ENCODE measurements around the gene TMEM53.

Gene TMEM53

DNA sequence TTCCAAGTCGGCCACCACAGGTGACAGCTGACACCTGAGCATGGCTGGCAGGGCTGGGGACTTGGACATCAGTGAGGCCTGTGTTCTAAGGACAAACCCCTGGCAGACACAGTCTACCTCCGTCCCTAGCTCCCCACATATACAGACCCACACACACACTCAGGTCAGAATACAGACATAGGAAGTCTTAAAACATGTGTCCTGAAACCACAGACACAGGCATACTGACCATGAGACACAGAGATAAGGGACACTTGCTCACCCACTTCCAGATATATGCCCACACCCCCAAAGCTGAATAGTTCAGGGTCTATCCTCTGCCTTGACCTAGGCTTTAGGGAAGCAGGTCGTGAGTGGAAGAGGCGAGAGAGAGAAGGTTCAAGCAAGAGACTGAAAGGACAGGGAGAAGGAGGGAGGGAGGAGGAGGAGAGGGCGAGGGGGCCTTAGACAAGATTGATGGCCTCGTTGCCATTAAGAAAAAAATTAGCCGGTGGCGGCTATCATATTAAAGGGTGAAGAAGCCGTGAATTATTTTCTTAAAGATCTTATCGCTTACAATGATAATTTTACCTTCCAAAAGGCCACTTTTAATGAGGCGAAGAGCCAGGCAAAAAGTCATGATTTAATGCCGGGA, 49.9 kb downstream of the TMEM53 start:
- no peak for DNase-seq

DNA sequence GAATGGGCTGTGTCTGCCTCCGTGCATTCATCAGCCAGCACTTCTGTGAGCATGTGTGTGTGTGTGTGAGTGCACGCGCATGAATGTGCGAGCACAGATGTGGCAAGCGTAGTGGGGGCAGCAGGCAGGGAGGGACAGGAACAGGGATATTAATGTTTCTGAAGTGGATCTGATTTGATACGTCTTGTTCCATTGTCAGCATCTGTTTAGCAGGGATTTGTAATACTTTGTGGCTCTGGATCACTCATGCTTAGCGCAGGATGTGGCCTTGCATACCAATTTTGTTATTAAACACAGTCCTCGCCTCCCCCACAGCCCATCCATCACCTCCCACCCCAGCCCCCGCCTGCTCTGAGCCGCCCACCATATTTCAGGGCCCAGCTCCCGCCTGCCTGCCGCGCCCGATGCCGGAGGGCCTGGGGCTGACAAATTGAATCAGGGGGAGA, 52.4 kb downstream of the TMEM53 start:
- no peak for DNase-seq

DNA sequence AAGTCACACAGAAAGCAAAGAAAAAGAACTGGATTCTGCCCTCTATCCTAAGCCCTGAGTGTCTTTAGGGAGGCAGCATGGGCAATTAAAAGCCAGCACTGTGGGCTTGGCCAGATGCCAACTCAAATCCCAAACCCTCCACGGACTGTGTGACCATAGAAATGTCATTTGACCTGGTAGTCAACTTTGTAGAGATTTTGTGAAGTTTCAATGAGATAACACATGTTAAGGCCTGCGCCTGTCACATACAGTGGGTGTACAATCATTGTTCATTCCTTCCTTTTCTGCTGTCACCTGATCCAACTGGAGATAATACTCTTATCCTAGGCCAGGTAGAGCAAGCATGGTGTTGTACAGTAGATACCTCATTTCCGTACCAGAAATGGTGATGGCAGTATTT, 54.2 kb downstream of the TMEM53 start:
- DNase-seq, result no peak

DNA sequence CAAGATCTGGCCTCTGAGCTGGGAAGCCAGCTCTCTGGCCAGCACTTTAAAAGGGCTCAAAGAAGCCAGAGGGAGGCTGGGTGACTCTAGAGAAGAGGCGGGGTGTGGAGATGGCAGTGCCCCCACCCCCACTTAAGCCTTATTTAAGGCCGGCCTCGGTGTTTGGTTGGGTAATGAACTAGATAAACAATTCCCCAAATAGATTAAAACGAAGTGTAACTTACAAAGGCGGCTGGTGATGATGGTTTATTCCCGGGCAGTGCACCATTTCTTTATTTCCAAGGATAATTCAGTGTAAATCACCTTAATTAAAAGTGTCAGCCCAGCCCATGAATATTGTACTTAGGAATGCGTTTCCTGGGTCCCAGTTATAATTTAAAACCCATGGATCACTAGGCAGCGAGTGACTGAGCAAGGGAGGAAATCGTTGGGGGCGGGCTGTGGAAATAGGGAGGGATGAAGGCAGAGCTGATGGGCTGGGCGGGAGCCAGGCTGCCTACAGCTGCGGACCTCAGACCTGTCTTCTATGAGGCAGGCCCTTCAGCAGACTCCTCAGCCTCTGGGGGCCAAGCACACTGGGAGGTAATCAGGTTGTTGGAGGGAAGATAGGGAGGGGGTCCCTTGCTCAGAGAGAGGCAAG, 54.9 kb downstream of the TMEM53 start:
- no peak for DNase-seq

DNA sequence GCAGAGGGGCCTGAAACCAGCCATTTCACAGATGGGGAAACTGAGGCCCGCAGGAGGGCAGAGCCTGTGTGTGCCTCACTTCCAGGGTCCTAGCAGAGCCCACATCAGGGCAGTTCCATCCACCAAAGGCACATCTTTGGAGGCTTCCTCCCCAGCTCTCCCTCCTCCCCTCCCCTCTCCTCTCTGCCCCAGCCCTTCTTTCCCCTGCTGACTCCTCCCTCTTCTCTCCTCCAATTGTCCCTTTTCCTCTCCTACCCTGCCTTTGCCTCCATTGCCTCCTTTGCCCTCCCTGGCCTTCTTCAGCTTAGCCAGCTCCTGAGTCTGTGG, 56.6 kb downstream of the TMEM53 start:
- no peak for DNase-seq

DNA sequence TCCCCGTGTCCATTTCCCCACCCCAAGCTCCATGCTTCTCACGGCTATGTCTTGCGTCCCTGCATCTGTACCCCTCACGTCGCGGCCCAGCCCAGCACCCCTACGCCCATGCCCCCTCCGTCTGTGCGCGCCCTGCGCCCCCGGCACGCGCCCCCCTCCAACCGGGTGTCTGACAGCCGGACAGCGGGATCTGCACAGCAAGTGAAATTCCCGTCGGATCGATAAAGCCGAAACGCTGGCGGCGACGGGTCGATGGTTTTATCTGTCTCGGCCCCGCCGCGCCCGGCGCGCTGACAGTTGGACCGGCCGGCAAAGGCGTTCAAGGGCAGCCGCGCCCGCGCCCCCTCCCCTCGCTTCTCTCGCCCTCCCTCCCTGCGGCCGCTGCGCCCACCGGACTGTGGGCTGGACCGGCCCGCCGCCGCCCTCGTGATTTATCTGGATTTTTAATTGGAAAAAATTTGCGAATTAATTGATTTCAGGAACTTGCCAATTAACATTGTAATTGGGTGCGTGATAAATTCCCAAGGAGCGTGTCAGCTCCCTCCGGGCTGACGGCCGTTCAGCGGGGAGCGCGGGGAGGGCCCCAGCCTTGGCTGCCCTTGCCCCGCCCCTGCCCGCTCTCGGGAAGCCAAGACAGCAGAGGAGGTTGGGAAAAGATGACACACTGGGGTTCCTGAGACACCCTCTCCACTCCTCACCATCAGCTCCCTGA, 57.1 kb downstream of the TMEM53 start:
- DNase-seq, result no peak

DNA sequence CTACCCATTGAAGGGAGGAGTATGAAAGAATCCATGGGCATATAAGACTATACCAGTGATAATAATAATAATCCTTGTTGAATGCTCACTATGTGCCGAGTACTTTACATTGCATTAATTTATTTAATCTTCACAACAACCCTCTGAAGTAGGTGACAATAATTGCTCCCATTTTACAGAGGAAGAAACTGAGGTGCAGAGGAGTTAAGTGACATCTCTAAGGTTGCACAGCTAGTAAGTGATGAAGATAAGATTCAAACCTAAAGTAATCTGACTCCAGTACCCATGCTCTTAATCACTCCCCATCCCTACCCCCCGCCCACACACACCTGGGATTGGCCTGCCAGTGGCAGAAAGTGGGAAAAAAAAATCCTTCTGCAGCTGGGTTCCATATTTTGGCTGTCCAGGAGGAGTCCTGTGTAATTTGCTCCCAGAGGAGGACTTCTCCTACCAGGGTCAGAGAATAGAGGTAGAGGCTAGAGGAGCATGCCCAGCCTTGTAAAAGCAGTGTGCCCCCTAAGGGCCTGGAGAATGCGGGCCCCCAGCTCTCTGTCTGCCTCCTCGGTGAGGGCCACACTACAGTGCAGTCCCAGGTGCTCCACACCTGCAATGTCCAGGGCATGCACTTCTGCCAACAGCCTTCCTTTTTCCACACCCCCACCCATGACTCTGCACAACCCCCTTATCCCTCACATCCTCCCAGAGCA, 57.8 kb downstream of the TMEM53 start:
- DNase-seq, result no peak

DNA sequence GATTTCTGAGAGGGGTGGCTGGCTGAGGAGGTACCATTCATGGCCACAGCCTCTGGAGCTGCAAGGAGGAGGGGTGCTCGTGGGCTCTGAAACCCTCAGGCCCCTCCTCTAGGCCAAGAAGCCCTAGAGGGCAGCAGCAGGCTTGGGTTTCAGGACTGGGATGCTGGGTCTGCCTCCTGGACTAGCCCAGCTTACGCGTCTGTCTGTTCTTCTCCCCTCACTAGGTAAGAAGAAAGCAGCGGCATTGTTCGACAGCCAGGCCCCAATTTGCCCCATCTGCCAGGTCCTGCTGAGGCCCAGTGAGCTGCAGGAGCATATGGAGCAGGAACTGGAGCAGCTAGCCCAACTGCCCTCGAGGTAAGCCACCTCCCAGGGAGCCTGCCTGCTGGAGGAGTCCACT, 60.3 kb downstream of the TMEM53 start:
- DNase-seq, result no peak

DNA sequence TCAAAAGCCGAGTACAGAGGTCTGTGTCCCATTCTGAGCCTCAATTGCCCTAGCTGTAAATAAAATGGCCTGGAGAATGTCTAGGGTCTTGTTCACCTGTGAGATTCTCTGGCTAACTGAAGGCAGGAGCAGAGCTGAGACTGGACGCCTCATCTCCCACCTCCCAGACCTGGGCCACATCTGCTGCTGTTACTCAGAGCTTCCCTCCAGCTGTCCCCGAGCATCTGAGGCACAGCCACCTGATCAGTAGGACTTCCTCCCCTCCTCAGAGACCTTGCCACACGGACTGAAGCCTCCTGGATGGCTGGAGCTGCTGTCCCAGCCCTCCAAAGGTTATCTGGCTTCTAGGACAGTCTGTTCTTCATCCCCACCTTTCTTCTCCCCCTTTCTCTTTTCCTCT, 62.4 kb downstream of the TMEM53 start:
- no peak for DNase-seq

DNA sequence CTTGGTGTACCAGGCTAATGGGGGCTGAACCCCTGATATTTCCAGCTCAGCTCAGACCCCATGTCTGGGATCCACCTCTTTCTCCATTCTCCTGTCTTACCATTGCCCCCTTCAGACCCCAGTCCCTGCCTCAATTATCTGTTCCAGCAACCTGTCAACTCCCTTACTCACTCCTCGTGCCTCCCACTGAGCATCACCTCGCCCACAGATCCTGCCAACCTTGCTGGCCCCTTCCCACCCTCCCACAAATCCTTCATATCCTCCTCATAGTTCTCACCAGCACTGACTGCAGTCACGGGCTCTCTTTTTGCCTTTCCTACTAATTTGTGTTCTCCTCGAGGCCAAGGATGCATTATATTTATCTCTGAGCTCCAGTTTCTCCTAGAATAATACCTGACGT, 62.9 kb downstream of the TMEM53 start:
- no peak for DNase-seq

DNA sequence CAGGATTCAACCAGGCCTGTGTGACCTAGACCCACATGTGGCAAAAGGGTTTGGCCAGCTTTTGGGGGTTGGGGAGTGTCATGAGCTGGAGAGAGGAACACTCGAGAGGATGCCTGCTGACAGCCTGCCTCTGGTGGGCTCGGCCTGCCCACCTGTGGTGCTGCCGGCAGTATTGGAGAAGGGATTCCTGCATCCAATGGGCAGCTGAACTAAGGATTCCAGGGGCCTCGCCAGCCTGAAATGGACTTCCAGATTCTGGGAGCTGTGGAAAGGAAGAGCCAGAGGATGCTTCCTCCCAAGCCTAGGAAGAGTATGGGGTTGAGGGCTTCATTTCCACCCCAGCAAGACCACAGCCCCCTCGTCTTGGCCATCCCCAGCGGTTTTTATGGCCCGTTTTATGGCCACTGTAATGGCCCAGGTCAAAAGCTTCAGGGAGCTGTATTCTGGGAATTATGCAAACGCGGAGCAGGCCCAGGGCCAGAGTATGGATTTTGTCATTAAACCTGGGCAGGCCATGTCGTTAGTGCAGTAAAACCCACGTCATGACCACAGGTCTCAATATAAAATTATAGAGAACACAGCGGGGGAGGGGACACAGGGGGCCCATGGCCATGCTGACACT, 63.6 kb downstream of the TMEM53 start:
- no peak for DNase-seq

DNA sequence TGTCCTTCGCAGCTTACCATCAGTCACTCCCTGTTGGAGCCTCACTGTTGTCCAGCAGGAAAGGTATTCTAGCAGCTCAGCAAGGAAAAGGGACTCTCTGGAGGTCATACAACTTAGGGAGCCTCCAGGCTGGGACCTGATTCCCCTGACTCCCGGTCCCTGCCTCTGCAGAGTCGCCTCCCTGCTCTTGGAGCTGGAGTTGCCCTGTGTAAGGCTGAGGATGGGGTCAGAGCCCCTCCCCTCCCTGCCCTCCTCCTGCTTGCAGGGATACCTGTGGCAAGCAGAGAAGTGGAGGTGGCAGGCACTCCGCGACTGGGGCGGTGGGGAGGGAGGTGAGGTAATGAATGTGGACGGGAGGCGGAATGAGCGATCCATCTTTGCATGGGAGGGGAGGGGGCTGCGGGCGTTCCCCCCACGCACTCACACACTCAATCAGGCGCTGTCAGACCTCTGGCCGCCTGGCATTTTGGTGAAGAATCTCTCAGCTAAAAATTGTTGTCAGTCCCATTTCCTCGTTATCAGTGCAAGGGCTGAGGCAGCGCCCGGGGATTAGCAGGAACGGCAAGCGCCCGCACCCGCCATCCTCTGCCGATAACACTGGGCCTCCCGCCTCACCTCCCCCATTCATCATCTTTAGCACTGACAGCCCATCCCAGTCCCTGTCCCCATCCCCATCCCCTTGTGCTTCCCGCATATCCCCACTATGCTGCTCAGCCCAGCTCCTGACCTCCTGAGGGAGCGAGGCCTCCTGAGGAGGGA, 64.3 kb downstream of the TMEM53 start:
- DNase-seq, result no peak

DNA sequence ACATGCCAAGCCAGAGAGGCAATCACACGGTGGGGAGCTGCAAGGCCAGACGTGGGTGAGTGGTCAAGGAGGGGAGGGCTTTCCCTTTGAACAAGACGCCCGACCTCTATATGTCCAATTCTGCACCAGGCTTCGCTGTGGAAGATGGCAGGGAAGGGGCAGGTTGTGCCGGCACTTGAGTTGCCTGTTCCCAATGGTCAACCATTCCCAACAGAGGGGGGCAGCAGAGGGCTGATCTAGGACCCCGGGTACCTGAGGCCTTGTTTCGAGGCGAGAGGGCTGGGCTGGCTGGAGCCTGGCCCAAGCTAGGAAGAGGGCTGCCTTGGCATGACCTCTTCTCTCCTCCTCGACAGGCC, 64.9 kb downstream of the TMEM53 start:
- DNase-seq, result no peak

DNA sequence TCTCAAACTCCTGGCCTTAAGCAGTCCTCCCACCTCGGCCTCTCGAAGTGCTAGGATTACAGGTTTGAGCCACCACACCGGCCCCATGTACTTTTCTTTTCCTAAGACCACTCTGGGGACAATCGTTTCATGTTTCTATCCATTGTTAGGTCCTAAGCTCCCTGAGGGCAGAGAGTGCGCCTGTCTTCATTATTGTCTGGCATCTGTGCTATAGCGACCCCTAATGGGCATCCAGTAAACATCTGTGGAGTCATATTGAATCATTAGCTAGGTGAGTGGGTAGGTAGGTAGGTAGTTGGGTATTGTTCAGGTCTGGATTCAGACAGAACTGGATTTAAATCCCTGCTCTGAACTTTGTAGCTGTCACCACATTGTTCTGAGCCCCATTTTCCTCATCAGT, 66.1 kb downstream of the TMEM53 start:
- no peak for DNase-seq

DNA sequence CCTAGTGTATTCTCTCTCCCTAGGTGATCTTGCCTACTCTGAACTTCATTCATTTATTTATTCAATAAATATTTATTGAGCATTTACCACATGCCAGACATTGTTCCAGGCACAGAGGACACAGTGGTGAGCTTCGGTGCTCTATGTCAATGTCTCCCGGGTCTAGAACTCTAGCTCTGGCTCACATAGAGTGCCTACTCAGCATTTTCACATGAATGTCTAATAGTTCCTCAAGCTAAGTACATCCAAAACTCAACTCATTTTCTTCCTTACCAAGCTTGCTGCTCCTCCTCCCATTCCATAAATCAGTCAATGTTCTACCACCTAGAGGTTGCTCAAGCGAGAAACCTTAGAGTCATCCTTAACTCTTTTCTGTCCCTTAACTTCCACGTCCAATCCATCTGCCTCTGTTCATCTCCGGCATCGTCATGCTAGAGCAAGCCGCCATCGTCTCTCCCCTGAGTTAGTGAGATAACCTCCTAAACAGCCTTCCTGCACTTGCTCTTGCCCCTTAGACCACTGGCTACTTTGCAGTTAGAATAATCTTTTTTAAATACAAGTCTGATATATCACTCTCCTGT, 67.5 kb downstream of the TMEM53 start:
- DNase-seq, result no peak

DNA sequence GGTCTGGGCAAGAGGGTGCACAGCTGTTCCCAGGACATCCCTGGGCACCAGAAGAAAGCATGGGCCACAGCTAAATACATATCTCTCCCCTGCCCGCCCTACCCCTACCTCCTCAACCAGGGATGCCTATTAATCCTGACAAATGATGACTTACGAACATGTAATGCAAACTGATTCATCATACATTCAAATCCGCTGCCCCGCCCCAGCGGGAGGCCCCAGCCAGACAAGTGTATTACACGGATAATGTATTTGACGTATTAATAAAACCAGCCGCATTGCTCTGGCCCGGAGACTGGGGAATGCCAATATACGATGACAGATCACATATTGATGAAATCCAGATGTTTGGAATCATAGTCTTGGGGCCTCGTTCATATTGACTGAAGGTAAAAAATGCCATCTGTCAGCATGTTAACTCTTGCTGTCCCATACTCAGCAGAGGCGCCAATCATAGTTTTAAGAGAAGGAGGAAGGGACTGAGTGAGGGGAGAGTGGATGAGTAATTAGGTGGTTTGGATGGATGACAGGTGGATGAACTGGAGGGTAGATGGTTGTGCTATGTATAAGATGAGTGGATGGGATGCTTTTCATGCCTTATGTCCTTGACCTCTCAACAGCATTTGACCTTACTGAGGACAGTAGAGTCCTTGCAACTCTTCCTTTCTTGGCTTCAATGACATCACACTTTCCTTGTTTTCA, 68.2 kb downstream of the TMEM53 start:
- DNase-seq, result no peak

DNA sequence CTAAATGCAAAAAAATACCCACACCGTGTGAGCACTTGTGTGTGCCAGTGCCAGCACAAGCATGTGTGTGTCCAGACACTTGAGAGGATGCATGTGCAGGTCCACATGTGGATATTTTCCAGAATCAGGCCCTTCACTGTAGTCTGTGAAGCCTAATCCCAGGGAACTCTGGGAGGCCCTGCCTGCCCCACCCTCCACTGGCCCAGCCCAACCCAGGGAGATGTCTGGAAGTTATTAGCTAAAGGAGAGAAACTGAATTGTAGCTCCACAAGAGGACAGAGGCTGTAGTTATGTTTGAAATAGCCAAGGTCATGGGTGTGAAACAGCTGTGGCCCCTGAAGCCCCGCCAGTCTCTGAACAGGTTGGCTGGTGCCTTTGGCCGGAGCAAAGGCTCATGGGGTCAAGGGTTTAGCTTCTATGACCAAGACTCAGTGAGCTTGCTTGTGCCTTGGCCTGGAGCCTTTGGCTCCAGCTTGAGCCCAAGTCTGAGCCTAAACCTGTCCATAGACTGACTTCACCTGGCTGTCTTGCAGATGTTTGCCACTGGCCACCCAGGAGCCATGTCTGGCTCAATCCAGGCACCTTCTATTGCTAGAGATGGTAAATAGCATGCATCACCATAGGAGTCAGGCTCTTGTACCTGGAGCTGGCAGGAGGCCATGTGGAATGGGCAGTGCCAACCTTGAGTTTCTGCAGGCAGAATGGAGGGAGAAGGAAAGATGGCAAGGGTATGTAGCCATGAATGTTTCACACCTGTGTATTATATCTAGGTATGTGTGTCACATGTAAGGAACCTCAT, 69.9 kb downstream of the TMEM53 start:
- DNase-seq, result no peak

DNA sequence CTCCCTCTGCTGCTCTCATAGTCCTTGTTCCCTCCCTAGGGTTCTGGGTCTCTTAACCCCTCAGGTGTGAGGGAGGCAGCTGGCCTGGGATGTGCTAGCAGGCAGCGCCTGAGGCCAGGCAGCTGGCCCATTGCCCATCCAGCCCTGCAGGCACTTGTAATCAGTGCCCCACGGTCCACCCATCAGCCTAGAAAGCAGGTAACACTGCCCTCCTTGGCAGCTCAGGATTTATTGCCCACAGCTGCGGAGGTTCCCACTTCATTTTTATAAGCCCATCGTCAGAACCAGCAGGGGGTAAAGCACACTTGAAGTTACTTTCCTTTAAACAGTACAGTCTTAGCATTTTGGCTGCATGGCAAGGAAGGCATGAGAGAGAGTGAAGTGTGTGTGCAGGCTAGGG, 70.6 kb downstream of the TMEM53 start:
- no peak for DNase-seq
